ENCODE results near the gene TNFRSF25.

The TNFRSF25 gene

GRCh38 chr1:6467224-6467623 is 1.3 kb upstream of the TNFRSF25 start:
- Histone ChIP-seq H3K4me3 (ENCODE audit: extremely low read depth, insufficient read depth, low read length, poor library complexity, severe bottlenecking) (no peak overlapping the region), H3K27ac (ENCODE audit: low read depth, low read length, severe bottlenecking) (no peak overlapping the region), H3K9me3 (ENCODE audit: control insufficient read depth, low read length) (no peaks in the 10 kb centered on the region), H3K4me1 (ENCODE audit: control insufficient read depth, insufficient read depth, low read length, poor library complexity, severe bottlenecking) (no peaks in the 10 kb centered on the region), H3K36me3 (ENCODE audit: control insufficient read depth, insufficient read depth, low read length) (peaks cover 56% of the 10 kb centered on the region)
- 96 to 98% methylated on average over 10 to 12 of the region's 12 CpGs for WGBS, 2 experiments (ENCODE audit: insufficient coverage in 2 of 2)

- H3K9me3 ChIP-seq (ENCODE audit: control insufficient read depth, low read length), result no peaks in the 10 kb centered on the region
- H3K4me1 ChIP-seq (ENCODE audit: control insufficient read depth, insufficient read depth, low read length, poor library complexity, severe bottlenecking), result no peaks in the 10 kb centered on the region
- 93 to 100% methylated on average over 4 to 5 of the region's 5 CpGs for WGBS, 2 experiments (ENCODE audit: insufficient coverage in 2 of 2)
- H3K27ac ChIP-seq (ENCODE audit: low read depth, low read length, severe bottlenecking), result no peak overlapping the region
- peaks cover 54% of the 10 kb centered on the region for H3K36me3 ChIP-seq (ENCODE audit: control insufficient read depth, insufficient read depth, low read length)
- H3K4me3 ChIP-seq (ENCODE audit: extremely low read depth, insufficient read depth, low read length, poor library complexity, severe bottlenecking), result no peak overlapping the region
Observed at GRCh38 chr1:6466751-6467150, 778 bp upstream of the TNFRSF25 start.

GRCh38 chr1:6465461-6466005 is 440 bp downstream of the TNFRSF25 start:
- no peak overlapping the region for H3K4me3 ChIP-seq (ENCODE audit: extremely low read depth, insufficient read depth, low read length, poor library complexity, severe bottlenecking)
- H3K36me3 ChIP-seq (ENCODE audit: control insufficient read depth, insufficient read depth, low read length), result peaks cover 46% of the 10 kb centered on the region
- no peaks in the 10 kb centered on the region for H3K9me3 ChIP-seq (ENCODE audit: control insufficient read depth, low read length)
- WGBS, 2 experiments (ENCODE audit: insufficient coverage in 2 of 2), result 88% methylated on average over 9 to 15 of the region's 21 CpGs
- peaks cover 2% of the 10 kb centered on the region for H3K4me1 ChIP-seq (ENCODE audit: control insufficient read depth, insufficient read depth, low read length, poor library complexity, severe bottlenecking)
- no peak overlapping the region for H3K27ac ChIP-seq (ENCODE audit: low read depth, low read length, severe bottlenecking)

- peaks cover 5% of the 10 kb centered on the region for H3K4me1 ChIP-seq (ENCODE audit: control insufficient read depth, insufficient read depth, low read length, poor library complexity, severe bottlenecking)
- H3K4me3 ChIP-seq (ENCODE audit: extremely low read depth, insufficient read depth, low read length, poor library complexity, severe bottlenecking), result no peak overlapping the region
- whole genome bisulfite sequencing, 2 experiments (ENCODE audit: insufficient coverage in 2 of 2), result 94 to 96% methylated on average over 3 to 4 of the region's 5 CpGs
- H3K36me3 ChIP-seq (ENCODE audit: control insufficient read depth, insufficient read depth, low read length), result peaks cover 39% of the 10 kb centered on the region
- H3K9me3 ChIP-seq (ENCODE audit: control insufficient read depth, low read length), result no peaks in the 10 kb centered on the region
- no peak overlapping the region for H3K27ac ChIP-seq (ENCODE audit: low read depth, low read length, severe bottlenecking)
Observed at GRCh38 chr1:6464915-6465314, 1.1 kb downstream of the TNFRSF25 start.

- peaks cover 35% of the 10 kb centered on the region for H3K36me3 ChIP-seq (ENCODE audit: control insufficient read depth, insufficient read depth, low read length)
- 91 to 95% methylated on average over 7 of the region's 7 CpGs for WGBS, 2 experiments (ENCODE audit: insufficient coverage in 2 of 2)
- H3K27ac ChIP-seq (ENCODE audit: low read depth, low read length, severe bottlenecking), result no peak overlapping the region
- no peaks in the 10 kb centered on the region for H3K9me3 ChIP-seq (ENCODE audit: control insufficient read depth, low read length)
- peaks cover 5% of the 10 kb centered on the region for H3K4me1 ChIP-seq (ENCODE audit: control insufficient read depth, insufficient read depth, low read length, poor library complexity, severe bottlenecking)
- no peak overlapping the region for H3K4me3 ChIP-seq (ENCODE audit: extremely low read depth, insufficient read depth, low read length, poor library complexity, severe bottlenecking)
Observed at GRCh38 chr1:6464514-6464836, 1.5 kb downstream of the TNFRSF25 start.

GRCh38 chr1:6463120-6463412 is 2.9 kb downstream of the TNFRSF25 start:
- Histone ChIP-seq H3K4me1 (ENCODE audit: control insufficient read depth, insufficient read depth, low read length, poor library complexity, severe bottlenecking) (peaks cover 5% of the 10 kb centered on the region), H3K4me3 (ENCODE audit: extremely low read depth, insufficient read depth, low read length, poor library complexity, severe bottlenecking) (no peak overlapping the region), H3K27ac (ENCODE audit: low read depth, low read length, severe bottlenecking) (no peak overlapping the region), H3K36me3 (ENCODE audit: control insufficient read depth, insufficient read depth, low read length) (peaks cover 21% of the 10 kb centered on the region), H3K9me3 (ENCODE audit: control insufficient read depth, low read length) (no peaks in the 10 kb centered on the region)
- no CpG with 5 or more reads among the region's 1 CpG for WGBS, 2 experiments (ENCODE audit: insufficient coverage in 2 of 2)

- H3K4me3 ChIP-seq (ENCODE audit: extremely low read depth, insufficient read depth, low read length, poor library complexity, severe bottlenecking), result no peak overlapping the region
- 94 to 98% methylated on average over 6 to 8 of the region's 13 CpGs for WGBS, 2 experiments (ENCODE audit: insufficient coverage in 2 of 2)
Observed at GRCh38 chr1:6462412-6463119, 3.4 kb downstream of the TNFRSF25 start.

GRCh38 chr1:6461538-6462411 is 4.2 kb downstream of the TNFRSF25 start:
- no peak overlapping the region for H3K27ac ChIP-seq (ENCODE audit: low read depth, low read length, severe bottlenecking)
- no peaks in the 10 kb centered on the region for H3K9me3 ChIP-seq (ENCODE audit: control insufficient read depth, low read length)
- H3K4me3 ChIP-seq (ENCODE audit: extremely low read depth, insufficient read depth, low read length, poor library complexity, severe bottlenecking), result no peak overlapping the region
- H3K36me3 ChIP-seq (ENCODE audit: control insufficient read depth, insufficient read depth, low read length), result peaks cover 13% of the 10 kb centered on the region
- peaks cover 5% of the 10 kb centered on the region for H3K4me1 ChIP-seq (ENCODE audit: control insufficient read depth, insufficient read depth, low read length, poor library complexity, severe bottlenecking)
- 96 to 97% methylated on average over 46 to 48 of the region's 48 CpGs for WGBS, 2 experiments (ENCODE audit: insufficient coverage in 2 of 2)

More at GRCh38 chr1:6462412-6463119, 3.4 kb downstream of the TNFRSF25 start:
- Histone ChIP-seq H3K36me3 (ENCODE audit: control insufficient read depth, insufficient read depth, low read length) (peaks cover 17% of the 10 kb centered on the region), H3K4me1 (ENCODE audit: control insufficient read depth, insufficient read depth, low read length, poor library complexity, severe bottlenecking) (peaks cover 5% of the 10 kb centered on the region), H3K9me3 (ENCODE audit: control insufficient read depth, low read length) (no peaks in the 10 kb centered on the region), H3K27ac (ENCODE audit: low read depth, low read length, severe bottlenecking) (no peak overlapping the region)

- peaks cover 5% of the 10 kb centered on the region for H3K4me1 ChIP-seq (ENCODE audit: control insufficient read depth, insufficient read depth, low read length, poor library complexity, severe bottlenecking)
- H3K4me3 ChIP-seq (ENCODE audit: extremely low read depth, insufficient read depth, low read length, poor library complexity, severe bottlenecking), result no peak overlapping the region
- no peak overlapping the region for H3K27ac ChIP-seq (ENCODE audit: low read depth, low read length, severe bottlenecking)
- H3K36me3 ChIP-seq (ENCODE audit: control insufficient read depth, insufficient read depth, low read length), result peaks cover 13% of the 10 kb centered on the region
- H3K9me3 ChIP-seq (ENCODE audit: control insufficient read depth, low read length), result no peaks in the 10 kb centered on the region
- WGBS, 2 experiments (ENCODE audit: insufficient coverage in 2 of 2), result 95 to 97% methylated on average over 34 to 40 of the region's 40 CpGs
Observed at GRCh38 chr1:6461051-6461530, 4.9 kb downstream of the TNFRSF25 start.

GRCh38 chr1:6460301-6461050 is 5.5 kb downstream of the TNFRSF25 start:
- Histone ChIP-seq H3K4me1 (ENCODE audit: control insufficient read depth, insufficient read depth, low read length, poor library complexity, severe bottlenecking) (peaks cover 5% of the 10 kb centered on the region), H3K27ac (ENCODE audit: low read depth, low read length, severe bottlenecking) (no peak overlapping the region), H3K36me3 (ENCODE audit: control insufficient read depth, insufficient read depth, low read length) (peaks cover 13% of the 10 kb centered on the region), H3K9me3 (ENCODE audit: control insufficient read depth, low read length) (no peaks in the 10 kb centered on the region), H3K4me3 (ENCODE audit: extremely low read depth, insufficient read depth, low read length, poor library complexity, severe bottlenecking) (no peak overlapping the region)
- WGBS, 2 experiments (ENCODE audit: insufficient coverage in 2 of 2), result 68 to 73% methylated on average over 23 to 37 of the region's 39 CpGs

Data from mesodermal cell (in vitro differentiated cells).